A549 (cell line): Measurements from ENCODE around the gene USP9X. TPM values are rescaled to one million over a fixed set of nuclear protein-coding genes. Genes with fewer than 3 reads are reported as not detected.

ENCODE experiments used
- ATAC-seq, 2 experiments: fragments of 200-7000 bp in 1 of 2; fragments of >200 bp in 1 of 2; cut with Nextera tagmentation in 1 of 2; cut with Tn5 transposase in 1 of 2; 3 replicates each; pipeline versions ENCODE4 v1.8.0 to v1.9.1; 2018 to 2020; ENCODE audit warnings: mild to moderate bottlenecking in 1 of 2, moderate library complexity in 1 of 2
- CTCF ChIA-PET: fragments of 300-600 bp; sonication (Branson Sonifier 250); formaldehyde crosslinking; extraction: SDS; loops from one replicate; lab custom pipeline; 2021; ENCODE audit warnings: antibody characterized with exemption, inconsistent platforms; lab: Yijun Ruan, JAX
- POLR2A ChIA-PET: fragments of 350-600 bp; formaldehyde crosslinking; extraction: SDS; loops from one replicate; lab custom pipeline; 2021; ENCODE audit warnings: antibody characterized with exemption, inconsistent platforms; lab: Yijun Ruan, JAX
- DNase-seq, 2 experiments: peaks; one replicate each; pipeline versions ENCODE4 v3.0.0 to v3.0.0-alpha.2; 2011 to 2016; ENCODE audit warnings: low read depth in 1 of 2, low spot score in 1 of 2
- FAIRE-seq: peaks from 2 replicates; lab custom pipeline; 2011; peaks lifted over from hg19 to GRCh38; lab: Jason Lieb, UNC
- H3K27ac ChIP-seq, 2 experiments: fragments of >200 bp; sonication (Bioruptor Twin); formaldehyde crosslinking; 3 replicates each; pipeline ENCODE4 v1.5.1; 2016 to 2017
- H3K4me1 ChIP-seq: fragments of >200 bp; sonication (Bioruptor Twin); formaldehyde crosslinking; 3 replicates; pipeline ENCODE4 v1.6.1; 2016
- H3K4me2 ChIP-seq: fragments of >200 bp; sonication (Bioruptor Twin); formaldehyde crosslinking; 3 replicates; pipeline ENCODE4 v1.6.1; 2016
- H3K4me3 ChIP-seq: fragments of >200 bp; sonication (Bioruptor Twin); formaldehyde crosslinking; 3 replicates; pipeline ENCODE4 v1.5.1; 2016
- H3K9me3 ChIP-seq: fragments of >200 bp; sonication (Bioruptor Twin); formaldehyde crosslinking; 3 replicates; pipeline ENCODE4 v1.6.1; 2016
- ATOH8 ChIP-seq: fragments of 250-450 bp; sonication (Bioruptor Pico); IDR thresholded peaks from 2 replicates; pipeline ENCODE4 v1.5.0; 2020; ENCODE audit warnings: low read depth, mild to moderate bottlenecking, moderate library complexity
- BCL3 ChIP-seq: fragments of >200 bp; sonication (Bioruptor Twin); formaldehyde crosslinking; IDR thresholded peaks from 3 replicates; pipeline ENCODE4 v1.6.1; 2016
- CBX8 ChIP-seq: fragments of 200-600 bp; sonication (generic); IDR thresholded peaks from 2 replicates; pipeline ENCODE4 v1.6.1; 2016
- CEBPB ChIP-seq, 2 experiments: fragments of >200 bp in 1 of 2; sonication (Bioruptor Twin) in 1 of 2; formaldehyde crosslinking in 1 of 2; IDR thresholded peaks; 2 replicates each; pipeline ENCODE4 v1.6.1; 2012 to 2016
- EHF ChIP-seq: fragments of 250-450 bp; sonication (Bioruptor Pico); IDR thresholded peaks from 2 replicates; pipeline ENCODE4 v1.5.0; 2020; ENCODE audit warnings: mild to moderate bottlenecking
- ELK1 ChIP-seq: fragments of 150-350 bp; IDR thresholded peaks from 2 replicates; pipeline ENCODE4 v1.6.1; 2014; ENCODE audit warnings: low read depth, mild to moderate bottlenecking, low read length
- ESRRA ChIP-seq: fragments of 150-350 bp; IDR thresholded peaks from 2 replicates; pipeline ENCODE4 v1.6.1; 2014; ENCODE audit warnings: mild to moderate bottlenecking, low read length, borderline replicate concordance
- FOSL2 ChIP-seq, 2 experiments: fragments of 450-650 bp in 1 of 2; fragments of >200 bp in 1 of 2; sonication (Bioruptor Twin) in 1 of 2; formaldehyde crosslinking; IDR thresholded peaks; 2 replicates each; pipeline versions ENCODE4 v1.5.0 to v1.6.1; 2016 to 2020; ENCODE audit warnings: mild to moderate bottlenecking in 1 of 2, moderate library complexity in 1 of 2
- FOXS1 ChIP-seq: fragments of 250-450 bp; sonication (Bioruptor Pico); IDR thresholded peaks from 2 replicates; pipeline ENCODE4 v1.5.0; 2020; ENCODE audit warnings: mild to moderate bottlenecking, moderate library complexity
- HES2 ChIP-seq: fragments of >200 bp; sonication (Bioruptor Twin); formaldehyde crosslinking; IDR thresholded peaks from 2 replicates; pipeline ENCODE4 v1.6.1; 2016
- HEYL ChIP-seq: fragments of 250-450 bp; sonication (Bioruptor Pico); IDR thresholded peaks from 2 replicates; pipeline ENCODE4 v1.8.0; 2021; ENCODE audit warnings: mild to moderate bottlenecking, moderate library complexity
- HMGXB4 ChIP-seq: fragments of 250-450 bp; sonication (Bioruptor Pico); IDR thresholded peaks from 2 replicates; pipeline ENCODE4 v1.5.0; 2021; ENCODE audit warnings: mild to moderate bottlenecking, moderate library complexity, borderline replicate concordance
- HOXA7 ChIP-seq: fragments of 250-450 bp; sonication (Bioruptor Pico); IDR thresholded peaks from 2 replicates; pipeline ENCODE4 v1.5.0; 2020; ENCODE audit warnings: mild to moderate bottlenecking, moderate library complexity
- NPAS2 ChIP-seq: fragments of 250-450 bp; sonication (Bioruptor Pico); IDR thresholded peaks from 2 replicates; pipeline ENCODE4 v1.8.0; 2022; ENCODE audit warnings: mild to moderate bottlenecking, moderate library complexity, borderline replicate concordance
- NR3C1 ChIP-seq: fragments of >200 bp; sonication (Bioruptor Twin); formaldehyde crosslinking; IDR thresholded peaks from 3 replicates; pipeline ENCODE4 v1.6.1; 2017
- PHF8 ChIP-seq: fragments of 200-600 bp; sonication (generic); IDR thresholded peaks from 2 replicates; pipeline ENCODE4 v1.6.1; 2016; ENCODE audit warnings: low read depth, mild to moderate bottlenecking, antibody characterized with exemption, moderate library complexity, borderline replicate concordance
- POLR2A ChIP-seq: IDR thresholded peaks from 2 replicates; pipeline ENCODE4 v1.6.1; 2012; ENCODE audit warnings: mild to moderate bottlenecking, low read length
- RAD21 ChIP-seq, 2 experiments: fragments of >200 bp in 1 of 2; sonication (Bioruptor Twin) in 1 of 2; formaldehyde crosslinking in 1 of 2; IDR thresholded peaks in 1 of 2; conservative IDR thresholded peaks in 1 of 2; 2 replicates in 1 of 2; 3 replicates in 1 of 2; pipeline ENCODE4 v1.6.1; 2012 to 2018; ENCODE audit warnings: inconsistent platforms in 1 of 2
- RARB ChIP-seq: fragments of 250-450 bp; sonication (Bioruptor Pico); IDR thresholded peaks from 2 replicates; pipeline ENCODE4 v1.8.0; 2021; ENCODE audit warnings: mild to moderate bottlenecking, moderate library complexity
- RCOR1 ChIP-seq: fragments of 150-350 bp; IDR thresholded peaks from 2 replicates; pipeline ENCODE4 v1.6.1; 2014; ENCODE audit warnings: antibody characterized with exemption, low read length, low read depth
- RFX5 ChIP-seq: fragments of 450-650 bp; IDR thresholded peaks from 2 replicates; pipeline ENCODE4 v1.7.1; 2014; ENCODE audit warnings: antibody characterized with exemption, mild to moderate bottlenecking, moderate library complexity
- RNF2 ChIP-seq: fragments of 200-600 bp; sonication (generic); IDR thresholded peaks from 2 replicates; pipeline ENCODE4 v1.6.1; 2016; ENCODE audit warnings: low read depth, mild to moderate bottlenecking, antibody characterized with exemption, moderate library complexity, borderline replicate concordance
- SMC3 ChIP-seq: fragments of >200 bp; sonication (Bioruptor Twin); formaldehyde crosslinking; IDR thresholded peaks from 3 replicates; pipeline ENCODE4 v1.6.1; 2018; ENCODE audit warnings: inconsistent platforms
- WGBS: methylation state at CpG from one replicate; pipeline ENCODE4 v1.1.6; 2017; ENCODE audit errors: missing lambda C conversion rate; 5-methylcytosine and 5-hydroxymethylcytosine counted together
- polyA plus RNA-seq, 4 experiments: library from polyadenylated mRNA; depleted of rRNA in 3 of 4; stranded (reverse); fragments of >200 nt; fragmentation: RNase III in 1 of 4; extraction: RNeasy Plus Mini Kit Qiagen cat#74134 plus additional on column Dnase treatment in 1 of 4; gene quantifications; 2 replicates in 3 of 4; 3 replicates in 1 of 4; pipeline ENCODE4 v1.2.3, GENCODE V29; 2011 to 2017

The USP9X gene
- polyA plus RNA-seq, 2 of the 4 experiments (the other 2 are of a cell fraction): 30.7 to 70.4 TPM

GRCh38 chrX:41245641-41246040 lies 160.4 kb downstream of the USP9X start:
- POLR2A ChIA-PET: no interaction called here
- Histone ChIP-seq H3K27ac (no peak overlapping the region), H3K4me1 (no peaks in the 10 kb centered on the region), H3K4me3 (no peak overlapping the region), H3K4me2 (no peak overlapping the region), H3K9me3 (no peaks in the 10 kb centered on the region)
- CTCF ChIA-PET: interaction anchor here (0.6 kb wide), 1 partner anchor 702 kb away, joined by 3 read pairs; no protein-coding TSS in a partner anchor
- no peak for FAIRE-seq
- DNase-seq: no peak
- no peak for TF ChIP-seq ESRRA
- TF ChIP-seq HEYL (CRISPR knock-in tag): no peak
- TF ChIP-seq POLR2A: no peak
- TF ChIP-seq RFX5: no peak
- ATAC-seq: no peak
- WGBS: 85% methylated on average over 2 of the region's 2 CpGs

- no peaks in the 10 kb centered on the region for H3K9me3 ChIP-seq
- WGBS: 98% methylated on average over 10 of the region's 10 CpGs
- TF ChIP-seq ELK1: no peak
- TF ChIP-seq RCOR1: no peak
- TF ChIP-seq ATOH8: no peak
- TF ChIP-seq RAD21 (conservative IDR thresholded peaks at IDR 0.05 in 1 of 2, IDR thresholded peaks at IDR 0.05 in 1 of 2): no peak
- TF ChIP-seq HOXA7 (CRISPR knock-in tag): no peak
- TF ChIP-seq CBX8: no peak
- TF ChIP-seq HMGXB4 (CRISPR knock-in tag): no peak
- no peak for TF ChIP-seq HES2
- TF ChIP-seq FOXS1: no peak
- no peak for TF ChIP-seq BCL3
- TF ChIP-seq NR3C1: no peak
- no peak for TF ChIP-seq EHF (CRISPR knock-in tag)
- TF ChIP-seq PHF8: no peak
- no peak for TF ChIP-seq SMC3
- TF ChIP-seq RNF2: no peak
- no peak for TF ChIP-seq NPAS2 (CRISPR knock-in tag)
- no peak for TF ChIP-seq FOSL2 (IDR thresholded peaks at IDR 0.05)
- no peak for TF ChIP-seq FOSL2 (CRISPR knock-in tag; IDR thresholded peaks at IDR 0.05)
- no peak for TF ChIP-seq CEBPB (IDR thresholded peaks at IDR 0.05)
- TF ChIP-seq RARB (CRISPR knock-in tag): no peak
- TF ChIP-seq, all 56 proteins: peak for 0
- no peak for FAIRE-seq
- DNase-seq: no peak
- ATAC-seq: no peak
- Histone ChIP-seq H3K4me2 (no peak overlapping the region), H3K4me1 (no peaks in the 10 kb centered on the region), H3K4me3 (no peak overlapping the region), H3K27ac (no peak overlapping the region)
- POLR2A ChIA-PET: no interaction called here
- CTCF ChIA-PET: no interaction called here
These were observed 165.6 kb downstream of the USP9X start for GRCh38 chrX:41250867-41251266.
